GM12873 (cell line): ENCODE results near the gene KIAA1614.

Experiments used
- CTCF ChIP-seq: IDR thresholded peaks from 2 replicates; pipeline ENCODE4 v1.5.1; 2012; ENCODE audit warnings: low read depth, mild to moderate bottlenecking, moderate library complexity, low read length, control low read depth; ENCODE audit not compliant: insufficient read depth; ENCODE audit errors: missing control alignments

Gene KIAA1614

DNA sequence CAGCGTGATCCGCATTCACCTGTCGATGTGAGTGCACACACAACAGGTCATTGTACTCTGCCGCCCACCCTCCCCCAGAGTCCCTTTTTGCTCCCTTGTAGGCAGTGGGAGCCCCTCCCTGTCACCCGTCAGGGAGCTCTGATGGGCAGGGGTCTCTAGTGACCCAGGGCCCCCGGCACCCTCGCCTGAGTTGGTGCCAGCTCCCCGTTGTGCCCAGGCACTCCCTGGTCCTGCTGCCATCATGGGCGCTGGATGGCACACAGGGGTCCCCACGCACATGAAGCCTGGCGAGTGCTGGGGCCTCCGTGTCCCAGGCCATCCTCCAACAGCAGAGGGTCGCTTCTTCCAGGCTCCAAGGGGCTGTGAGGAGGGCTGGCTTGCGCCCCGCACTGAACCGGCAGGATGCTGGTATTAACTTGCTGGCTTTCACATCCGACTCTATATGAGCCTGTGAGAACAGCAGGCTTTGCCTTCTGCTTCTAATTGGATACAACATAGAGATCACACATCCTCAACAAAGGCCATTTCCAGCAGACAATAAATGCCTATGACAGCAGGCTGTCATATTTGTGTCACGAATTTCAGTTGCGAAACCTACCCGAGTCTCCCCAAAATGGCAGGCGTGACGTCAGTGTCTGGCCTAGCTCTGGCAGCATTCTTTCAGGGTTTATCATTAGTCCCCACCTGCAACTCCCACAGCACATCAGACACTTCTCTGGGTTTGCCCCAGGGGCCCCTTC, 35.4 kb downstream of the KIAA1614 start:
- no peak for TF ChIP-seq CTCF

DNA sequence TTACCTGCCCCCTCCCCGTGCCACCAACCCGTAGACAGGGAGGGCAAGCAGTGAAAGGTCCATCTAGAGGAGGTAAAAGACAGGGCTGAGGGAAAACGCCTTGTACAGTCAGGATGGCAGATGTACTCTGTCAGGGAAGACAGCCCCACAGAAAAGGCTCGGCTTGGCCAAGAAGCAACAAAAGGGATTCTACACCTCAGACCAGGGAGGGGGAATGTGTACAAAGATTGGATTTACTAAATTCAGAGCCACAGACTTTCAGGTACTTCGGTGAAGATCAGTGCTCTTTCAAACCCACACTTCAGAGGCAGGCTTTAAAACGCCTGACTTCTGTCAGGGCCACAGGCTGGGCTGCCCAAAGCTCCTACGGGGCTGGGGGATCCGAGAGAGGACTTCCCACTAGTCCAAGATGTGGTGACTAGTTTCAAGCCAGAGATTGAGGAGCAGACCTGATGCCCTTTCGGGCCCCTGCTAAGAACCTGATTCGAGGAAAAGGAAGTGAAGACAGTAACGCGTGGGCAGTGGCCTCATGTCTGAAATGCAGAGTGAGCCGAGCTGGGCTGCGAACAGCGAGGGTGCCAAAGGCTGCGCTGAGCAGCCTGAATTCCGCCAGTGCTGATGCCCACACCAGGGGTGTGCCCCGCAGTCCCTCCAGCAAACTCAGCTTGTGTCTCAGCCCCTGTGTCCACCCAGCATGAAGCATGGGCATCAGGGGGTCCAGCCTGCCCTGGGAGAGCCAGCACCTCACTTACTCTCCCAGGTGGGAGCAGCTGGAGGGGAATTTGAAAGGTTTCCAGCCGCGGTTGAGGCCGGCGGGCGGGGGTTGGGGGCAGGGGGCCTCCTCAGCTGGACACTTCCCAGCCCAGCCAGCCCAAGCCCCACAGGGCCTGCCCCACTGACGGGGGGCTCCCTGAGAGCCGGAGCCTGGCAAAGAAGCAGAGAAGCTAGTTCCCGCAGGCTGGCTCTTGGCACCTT, 36.2 kb downstream of the KIAA1614 start:
- TF ChIP-seq CTCF = no peak

DNA sequence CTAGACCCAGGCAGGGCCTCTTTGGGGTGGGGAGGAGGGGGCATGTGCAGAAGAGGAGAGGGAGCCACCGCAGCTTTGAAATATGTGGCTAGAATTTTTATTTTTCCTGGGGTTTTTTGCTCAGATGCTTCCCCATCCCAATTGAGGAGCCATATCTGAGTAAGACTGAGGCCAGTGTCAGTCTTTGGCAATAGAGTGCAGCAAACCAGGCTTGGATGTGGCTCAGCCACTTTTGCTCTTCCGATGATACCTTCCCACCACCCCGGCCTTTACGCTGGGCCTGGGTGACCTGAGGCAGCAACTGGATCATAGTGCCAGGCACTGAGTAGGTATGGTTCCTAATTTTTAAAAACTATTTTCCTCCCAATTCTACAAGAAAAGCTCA, 36.9 kb downstream of the KIAA1614 start:
- no peak for TF ChIP-seq CTCF

DNA sequence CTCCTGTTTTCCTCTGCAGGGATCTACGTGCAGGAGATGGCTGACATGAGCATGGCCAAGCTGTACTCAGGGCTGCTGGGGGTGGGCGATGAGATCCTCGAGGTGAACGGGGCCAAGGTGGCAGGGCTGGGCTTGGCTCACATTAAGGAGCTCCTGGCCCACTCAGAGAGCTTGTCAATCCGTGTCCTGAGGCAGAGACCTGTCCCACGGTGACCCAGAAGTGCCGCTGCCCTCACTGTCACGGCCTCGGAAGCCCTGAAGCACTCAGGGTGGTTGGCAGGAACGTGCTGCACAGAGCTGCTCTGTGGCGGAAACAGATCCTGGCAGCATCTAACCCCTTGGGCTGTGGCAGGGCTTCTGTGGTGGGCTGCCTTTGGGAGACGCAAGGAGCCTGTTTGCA, 37.6 kb downstream of the KIAA1614 start:
- TF ChIP-seq CTCF = no peak

DNA sequence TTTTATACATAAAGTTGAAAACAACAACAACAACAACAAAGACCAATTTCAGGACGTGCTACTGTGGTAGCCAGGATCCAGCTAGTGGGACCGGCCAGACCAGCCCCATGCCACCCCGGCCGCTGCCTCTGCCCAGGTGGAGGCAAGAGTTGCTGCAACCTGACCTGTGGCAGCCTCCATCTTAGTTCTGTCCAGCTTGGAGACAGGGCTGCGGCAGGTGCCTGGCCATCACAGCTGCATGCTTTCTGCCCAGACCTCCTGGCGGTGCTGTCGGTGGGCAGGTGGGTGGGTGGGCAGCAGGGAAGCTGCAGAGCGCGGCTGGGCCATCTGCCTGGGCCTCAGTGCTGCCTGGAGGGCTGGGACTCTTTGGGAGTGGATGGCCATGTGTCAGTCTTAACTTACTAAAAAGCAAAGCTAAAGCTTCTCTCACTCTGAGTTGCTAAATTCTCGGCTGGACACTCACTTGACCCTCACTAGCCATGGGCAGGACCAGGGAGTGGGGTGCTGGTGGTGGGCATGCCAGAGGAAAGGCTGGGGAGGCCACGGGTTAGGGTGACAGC, 38.6 kb downstream of the KIAA1614 start:
- TF ChIP-seq CTCF = no peak

DNA sequence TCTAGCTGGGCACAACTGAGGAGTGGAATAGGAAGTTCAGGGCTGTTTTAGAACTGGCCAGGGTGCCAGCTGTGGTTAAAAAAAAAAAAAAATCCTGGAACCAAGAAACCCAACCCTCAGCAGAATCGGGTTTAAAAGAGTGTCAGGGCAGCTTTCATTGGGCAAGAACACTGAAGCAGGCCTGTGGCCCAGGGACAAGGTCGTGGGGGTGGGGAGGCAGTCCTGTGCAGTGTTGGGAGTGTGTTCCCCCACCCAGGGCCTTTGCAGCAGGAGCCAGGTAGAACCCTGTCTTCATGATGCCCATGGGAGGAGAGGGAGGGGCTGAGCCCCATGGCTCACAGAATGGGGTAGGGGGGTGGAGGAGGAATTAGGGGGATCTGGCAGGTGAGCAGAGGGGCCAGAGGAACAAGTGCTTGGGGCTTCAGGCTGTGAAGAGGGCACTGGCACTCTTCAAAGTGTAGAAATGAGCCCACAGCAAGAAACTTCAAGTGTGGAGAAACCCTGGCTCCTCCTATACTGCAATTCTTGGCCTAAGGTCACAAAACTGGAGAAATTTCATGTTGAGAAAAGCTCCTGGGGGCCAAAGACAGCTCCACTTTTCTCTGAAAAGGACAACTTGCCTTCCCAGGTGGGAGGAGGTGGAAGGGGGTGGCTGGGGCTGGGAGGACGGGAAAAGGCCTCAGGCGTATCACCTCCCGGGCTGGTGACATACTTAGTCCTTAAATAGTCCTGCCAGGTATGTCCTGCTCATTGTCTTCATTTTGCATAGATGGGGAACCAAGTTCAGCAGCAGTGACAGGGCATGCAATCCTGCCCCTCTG, 39.3 kb downstream of the KIAA1614 start:
- no peak for TF ChIP-seq CTCF
